ENCODE measurements around the gene NCKAP5.

- TF ChIP-seq NFRKB (IDR thresholded peaks at IDR 0.05): no peak
- no peak for TF ChIP-seq FOXK2 (IDR thresholded peaks at IDR 0.05)
- no peak for TF ChIP-seq SP1 (IDR thresholded peaks at IDR 0.05)
- TF ChIP-seq CTBP1 (IDR thresholded peaks at IDR 0.05; ENCODE audit: borderline replicate concordance): no peak
- TF ChIP-seq FOXM1 (IDR thresholded peaks at IDR 0.05; ENCODE audit: borderline replicate concordance): no peak
- no peak for TF ChIP-seq SUZ12 (IDR thresholded peaks at IDR 0.05)
- TF ChIP-seq FOXA1 (IDR thresholded peaks at IDR 0.05): no peak
- TF ChIP-seq PKNOX1 (IDR thresholded peaks at IDR 0.05): no peak
- no peak for TF ChIP-seq BHLHE40 (IDR thresholded peaks at IDR 0.05; ENCODE audit: borderline replicate concordance)
- no peak for TF ChIP-seq TARDBP (IDR thresholded peaks at IDR 0.05)
- no peak for TF ChIP-seq ELF4 (IDR thresholded peaks at IDR 0.05)
- TF ChIP-seq ARNT (IDR thresholded peaks at IDR 0.05): no peak
- TF ChIP-seq LEF1 (IDR thresholded peaks at IDR 0.05; ENCODE audit: borderline replicate concordance): no peak
These were observed 771.2 kb downstream of the NCKAP5 start for GRCh38 chr2:132797071-132797470.

Data from HEK293T (cell line).